ENCODE data around the gene SRD5A1. TPM values are rescaled to one million over a fixed set of nuclear protein-coding genes. Genes with fewer than 3 reads are reported as not detected.

The SRD5A1 gene, protein sequence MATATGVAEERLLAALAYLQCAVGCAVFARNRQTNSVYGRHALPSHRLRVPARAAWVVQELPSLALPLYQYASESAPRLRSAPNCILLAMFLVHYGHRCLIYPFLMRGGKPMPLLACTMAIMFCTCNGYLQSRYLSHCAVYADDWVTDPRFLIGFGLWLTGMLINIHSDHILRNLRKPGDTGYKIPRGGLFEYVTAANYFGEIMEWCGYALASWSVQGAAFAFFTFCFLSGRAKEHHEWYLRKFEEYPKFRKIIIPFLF
- total RNA-seq: 9.3 and 11.1 TPM in 2 replicates

DNA sequence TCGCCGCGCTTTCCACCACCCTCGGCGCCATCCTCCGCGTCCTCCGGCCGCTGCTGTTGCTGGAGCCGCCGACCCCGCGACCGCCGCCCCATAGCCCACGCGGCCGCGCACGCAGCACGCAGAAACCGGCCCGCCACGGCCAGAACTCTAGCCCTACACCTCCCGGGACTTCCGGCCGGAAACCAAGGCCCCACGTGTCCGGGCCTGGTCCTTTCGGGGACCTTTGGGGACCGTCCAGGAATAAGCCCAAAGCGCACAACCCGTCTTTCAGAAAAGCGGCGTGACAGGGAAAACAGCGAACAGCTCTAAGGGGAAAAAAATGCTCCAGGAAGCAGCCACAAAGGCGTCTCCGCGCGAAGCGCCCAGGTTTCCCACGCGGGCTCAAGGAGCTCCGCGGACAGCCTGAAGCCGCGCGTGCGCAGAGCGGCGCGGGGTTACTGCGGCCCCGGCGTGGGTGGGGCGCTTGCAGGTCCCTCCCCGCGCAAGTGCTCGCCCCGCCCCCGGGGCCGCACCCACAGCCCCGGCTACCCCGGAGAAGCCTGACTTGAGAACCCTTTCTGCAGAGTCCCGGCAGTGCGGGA is at the start of gene SRD5A1, which contains the start of gene NSUN2:
TSS of gene SRD5A1 (plus strand) at position 553 of the 581 bp plus-strand sequence. CDS start 137 bp downstream, outside the sequence.
TSS of gene NSUN2 (minus strand) at position 157 of the 581 bp plus-strand sequence. CDS start at position 92, 65 bp downstream.

DNA sequence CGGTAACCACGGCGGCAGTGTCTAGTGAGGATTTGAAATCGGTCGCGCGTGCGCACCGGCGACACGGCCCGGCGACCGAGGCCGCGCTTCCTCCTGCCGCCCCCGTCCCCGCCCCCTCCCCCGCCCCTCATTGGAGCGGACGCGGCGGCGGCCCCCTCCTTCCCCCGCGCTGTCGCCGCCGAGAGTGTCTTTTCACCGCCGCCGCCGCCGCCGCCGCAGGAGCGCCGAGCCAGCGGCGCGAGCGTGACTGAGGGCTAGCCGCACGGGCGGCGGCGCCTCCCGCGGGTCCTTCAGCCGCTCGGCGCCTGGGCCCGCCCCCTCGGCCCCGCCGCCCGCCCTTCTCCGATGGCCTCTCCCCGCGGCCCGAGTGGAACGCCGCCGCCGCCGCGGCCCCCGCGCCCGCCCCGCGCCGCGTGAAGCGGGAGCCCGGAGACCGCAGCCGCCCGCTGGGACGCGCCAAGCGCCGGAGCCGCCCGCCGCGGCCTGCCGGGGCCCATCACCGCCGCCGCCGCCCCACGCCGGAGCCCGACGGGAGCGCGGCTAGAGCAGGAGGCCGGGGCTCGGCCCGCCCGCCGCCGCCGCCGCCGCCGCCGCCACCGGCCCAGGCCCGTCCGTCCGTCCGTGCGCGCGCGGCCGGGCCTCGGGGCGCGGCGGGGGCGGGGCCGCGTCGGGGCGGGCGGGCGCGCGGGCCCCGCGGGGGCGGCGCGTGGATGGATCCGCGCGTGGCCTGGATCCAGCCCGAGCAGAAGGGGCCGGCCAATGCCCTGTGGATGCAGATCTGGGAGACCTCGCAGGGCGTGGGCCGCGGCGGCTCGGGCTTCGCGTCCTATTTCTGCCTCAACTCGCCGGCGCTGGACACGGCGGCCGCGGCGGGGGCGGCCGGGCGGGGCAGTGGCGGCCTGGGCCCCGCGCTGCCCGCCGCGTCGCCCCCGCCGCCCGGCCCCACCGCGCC is 80.3 kb downstream of the SRD5A1 start, which contains the start of gene TENT4A:
TSS of gene TENT4A (plus strand) at position 159 of the 952 bp plus-strand sequence. CDS start at position 711, 552 bp downstream.

Other genes with a start within 250 kb of the SRD5A1 start
- 0.07 TPM in 1 of 2 replicates, not detected in the other for gene UBE2QL1, start 184.6 kb upstream of the SRD5A1 start, total RNA-seq
- gene NSUN2, start 396 bp upstream of the SRD5A1 start, total RNA-seq: 72.3 and 86.8 TPM in 2 replicates
- 27.5 and 27.7 TPM in 2 replicates for gene TENT4A, start 80.0 kb downstream of the SRD5A1 start, total RNA-seq